Neural cell (in vitro differentiated cells): ENCODE results near the gene PRKG1. TPM values are rescaled to one million over a fixed set of nuclear protein-coding genes. Genes with fewer than 3 reads are reported as not detected.

ENCODE experiments used
- H2AFZ ChIP-seq: fragments of 200-600, 300-800 bp; sonication (generic), shearing (Covaris generic); 2 replicates; pipeline ENCODE4 v1.6.0; 2014; ENCODE audit warnings: low read depth, mild to moderate bottlenecking, antibody characterized with exemption, low read length, moderate library complexity
- H3F3A ChIP-seq: fragments of 200-600 bp; shearing (Covaris generic); 2 replicates; pipeline ENCODE4 v1.6.1; 2016; ENCODE audit warnings: mild to moderate bottlenecking, moderate library complexity, mixed read lengths, antibody characterized with exemption, low read length; ENCODE audit not compliant: insufficient read depth, poor library complexity, severe bottlenecking
- H3K27ac ChIP-seq: fragments of 200-600, 300-800 bp; sonication (generic), shearing (Covaris generic); 2 replicates; pipeline ENCODE4 v1.5.1; 2014; ENCODE audit warnings: mild to moderate bottlenecking, low read length, moderate library complexity
- H3K27me3 ChIP-seq: fragments of 300-800, 200-600 bp; sonication (generic), shearing (Covaris generic); 2 replicates; pipeline ENCODE4 v1.6.0; 2014; ENCODE audit warnings: mild to moderate bottlenecking, low read depth, low read length, moderate library complexity; ENCODE audit not compliant: insufficient read depth
- H3K36me3 ChIP-seq: fragments of 300-800, 200-600 bp; sonication (generic), shearing (Covaris generic); 2 replicates; pipeline ENCODE4 v1.5.1; 2014; ENCODE audit warnings: mild to moderate bottlenecking, antibody characterized with exemption, low read length, moderate library complexity; ENCODE audit not compliant: insufficient read depth
- H3K4me2 ChIP-seq: fragments of 300-800, 200-600 bp; sonication (generic), shearing (Covaris generic); 2 replicates; pipeline ENCODE4 v1.6.0; 2014; ENCODE audit warnings: mild to moderate bottlenecking, low read length
- H3K4me3 ChIP-seq: fragments of 300-800, 200-600 bp; sonication (generic), shearing (Covaris generic); 2 replicates; pipeline ENCODE4 v1.5.1; 2014; ENCODE audit warnings: mild to moderate bottlenecking, low read length, moderate library complexity
- H3K79me2 ChIP-seq: fragments of 200-600 bp; shearing (Covaris generic); replicated peaks from 2 replicates; pipeline ENCODE4 v1.6.0; 2014; ENCODE audit warnings: mild to moderate bottlenecking, low read length, moderate library complexity; ENCODE audit not compliant: insufficient read depth
- H3K9ac ChIP-seq: fragments of 300-800, 200-600 bp; sonication (generic), shearing (Covaris generic); 2 replicates; pipeline ENCODE4 v1.6.1; 2016; ENCODE audit warnings: mild to moderate bottlenecking, low read length, mixed read lengths
- H3K9me2 ChIP-seq: fragments of 200-600 bp; shearing (Covaris generic); 2 replicates; pipeline ENCODE4 v1.6.1; 2016; ENCODE audit warnings: mild to moderate bottlenecking, low read length, mixed read lengths; ENCODE audit not compliant: insufficient read depth
- H3K9me3 ChIP-seq: fragments of 200-600, 300-800 bp; sonication (generic), shearing (Covaris generic); 2 replicates; pipeline ENCODE4 v1.6.1; 2016; ENCODE audit warnings: mild to moderate bottlenecking, mixed run types, low read length, moderate library complexity, mixed read lengths
- H4K20me1 ChIP-seq: fragments of 200-600 bp; shearing (Covaris generic); 2 replicates; pipeline ENCODE4 v1.6.1; 2016; ENCODE audit warnings: mild to moderate bottlenecking, mixed run types; ENCODE audit not compliant: insufficient read depth
- CTCF ChIP-seq: fragments of 450-650 bp; IDR thresholded peaks from 2 replicates; pipeline ENCODE4 v1.5.1; 2014; ENCODE audit warnings: antibody characterized with exemption, mild to moderate bottlenecking, moderate library complexity; ENCODE audit not compliant: poor library complexity, severe bottlenecking
- EP300 ChIP-seq: fragments of 450-650 bp; conservative IDR thresholded peaks from 2 replicates; pipeline ENCODE4 v1.6.1; 2014; ENCODE audit warnings: antibody characterized with exemption, mild to moderate bottlenecking, moderate library complexity; ENCODE audit not compliant: poor library complexity, severe bottlenecking
- EZH2 ChIP-seq: fragments of 200-600, 300-800 bp; shearing (Covaris generic), sonication (generic); IDR thresholded peaks from 2 replicates; pipeline ENCODE4 v1.6.1; 2014; ENCODE audit warnings: antibody characterized with exemption, low read length, borderline replicate concordance, mild to moderate bottlenecking; ENCODE audit not compliant: insufficient read depth, poor library complexity, severe bottlenecking
- MXI1 ChIP-seq: fragments of 450-650 bp; conservative IDR thresholded peaks from 2 replicates; pipeline ENCODE4 v1.6.1; 2014; ENCODE audit warnings: antibody characterized with exemption, mild to moderate bottlenecking; ENCODE audit not compliant: poor library complexity, severe bottlenecking
- POLR2AphosphoS5 ChIP-seq: IDR thresholded peaks from 2 replicates; pipeline ENCODE4 v1.6.1; 2012
- RAD21 ChIP-seq: fragments of 450-650 bp; conservative IDR thresholded peaks from 2 replicates; pipeline ENCODE4 v1.6.1; 2014; ENCODE audit warnings: antibody characterized with exemption, mild to moderate bottlenecking, moderate library complexity
- REST ChIP-seq: IDR thresholded peaks from 2 replicates; pipeline ENCODE4 v1.6.1; 2012; ENCODE audit warnings: borderline replicate concordance
- SMC3 ChIP-seq: fragments of 450-650 bp; conservative IDR thresholded peaks from 2 replicates; pipeline ENCODE4 v1.6.1; 2014; ENCODE audit warnings: antibody characterized with exemption, mild to moderate bottlenecking, moderate library complexity; ENCODE audit not compliant: poor library complexity
- TAF1 ChIP-seq: IDR thresholded peaks from 2 replicates; pipeline ENCODE4 v1.6.1; 2012; ENCODE audit warnings: low read depth
- polyA plus RNA-seq: library from polyadenylated mRNA; depleted of rRNA; stranded (reverse); fragments of >200 nt; gene quantifications from 2 replicates; pipeline ENCODE4 v1.2.3, GENCODE V29; 2014

PRKG1 gene
- polyA plus RNA-seq, 1 donor from 2014 or later, result 2.2 TPM

- Histone ChIP-seq H3K27ac (no peak overlapping the region), H4K20me1 (no peaks in the 10 kb centered on the region), H3K27me3 (no peaks in the 10 kb centered on the region), H3K79me2 (no peaks in the 10 kb centered on the region), H2AFZ (no peak overlapping the region), H3K4me2 (no peak overlapping the region), H3K9me3 (no peaks in the 10 kb centered on the region), H3K9me2 (no peaks in the 10 kb centered on the region), H3K36me3 (no peaks in the 10 kb centered on the region), H3K4me3 (no peak overlapping the region), H3K9ac (no peak overlapping the region), H3F3A (no peaks in the 10 kb centered on the region)
- TF ChIP-seq EP300, result no peak
- TF ChIP-seq RAD21, result no peak
- TF ChIP-seq EZH2, result no peak
- no peak for TF ChIP-seq MXI1
- no peak for TF ChIP-seq POLR2AphosphoS5
- no peak for TF ChIP-seq TAF1
- no peak for TF ChIP-seq SMC3
- no peak for TF ChIP-seq CTCF
- TF ChIP-seq REST, result no peak
These were observed 1053.9 kb downstream of the PRKG1 start for GRCh38 chr10:52128056-52128683.

GRCh38 chr10:52129410-52130178, 1055.3 kb downstream of the PRKG1 start:
- no peaks in the 10 kb centered on the region for H3K27me3 ChIP-seq
- H3K9me2 ChIP-seq, result no peaks in the 10 kb centered on the region
- H3K9ac ChIP-seq, result no peak overlapping the region
- no peaks in the 10 kb centered on the region for H4K20me1 ChIP-seq
- H3K4me2 ChIP-seq, result no peak overlapping the region
- H3K27ac ChIP-seq, result no peak overlapping the region
- no peak for TF ChIP-seq POLR2AphosphoS5
- TF ChIP-seq REST, result no peak
- TF ChIP-seq EP300, result no peak
- TF ChIP-seq TAF1, result no peak
- H3K36me3 ChIP-seq, result no peaks in the 10 kb centered on the region
- no peak overlapping the region for H3K4me3 ChIP-seq
- no peak overlapping the region for H2AFZ ChIP-seq
- no peaks in the 10 kb centered on the region for H3F3A ChIP-seq
- no peaks in the 10 kb centered on the region for H3K9me3 ChIP-seq
- H3K79me2 ChIP-seq, result no peaks in the 10 kb centered on the region
